GM18517 (cell line): ENCODE results near the gene CHST11.
A peak's percentile ranks its signal among the peaks of the same experiment; 100 is the strongest.

ENCODE experiments used
- ATAC-seq: cut with Tn5 transposase; IDR thresholded peaks from one replicate; pipeline ENCODE4 v1.9.1; 2021; ENCODE audit warnings: mild to moderate bottlenecking, moderate library complexity; ENCODE audit not compliant: unreplicated experiment

The CHST11 gene

GRCh38 chr12:104747955-104748354 is 291.2 kb downstream of the CHST11 start:
- ATAC-seq: no peak

DNA sequence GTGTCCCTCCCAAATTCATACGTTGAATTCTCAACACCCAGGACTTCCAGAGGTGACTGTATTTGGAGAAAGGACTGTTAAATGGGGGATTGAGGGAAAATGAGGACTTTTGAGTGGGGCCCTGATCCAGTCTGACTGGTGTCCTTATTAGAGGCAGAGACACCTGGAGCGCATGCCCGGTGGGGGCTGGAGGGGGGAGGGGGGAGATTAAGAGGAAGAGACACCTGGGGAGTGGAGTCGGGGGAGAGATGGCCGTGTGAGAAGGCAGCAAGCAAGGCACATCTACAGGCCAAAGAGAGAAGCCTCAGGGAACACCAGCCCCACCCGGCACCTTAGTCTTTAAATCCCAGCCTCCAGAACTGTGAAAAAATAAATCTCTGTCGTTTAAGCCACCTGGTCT is 291.6 kb downstream of the CHST11 start:
- ATAC-seq: no peak

- no peak for ATAC-seq
These were observed 292.0 kb downstream of the CHST11 start for GRCh38 chr12:104748790-104749189.

DNA sequence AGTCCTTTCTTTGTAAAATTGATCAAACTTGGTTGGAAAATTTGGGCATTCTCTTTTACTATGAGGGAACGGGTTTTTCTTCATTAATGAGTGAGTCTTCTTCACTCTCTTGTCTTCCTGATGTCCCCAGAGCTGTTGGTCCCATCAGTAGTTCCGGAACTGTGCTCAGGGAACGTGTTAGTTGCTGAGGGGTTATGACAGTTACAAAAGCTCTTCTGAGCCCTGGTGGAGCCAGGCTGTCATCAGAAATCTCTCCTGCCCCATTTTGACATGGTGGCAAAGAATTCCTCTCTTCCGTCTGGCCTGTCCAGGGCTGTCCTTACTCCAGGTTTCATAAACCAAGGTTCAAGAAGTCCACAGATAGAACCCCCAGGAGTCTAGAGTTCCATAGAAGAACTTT is 292.8 kb downstream of the CHST11 start:
- ATAC-seq: no peak

DNA sequence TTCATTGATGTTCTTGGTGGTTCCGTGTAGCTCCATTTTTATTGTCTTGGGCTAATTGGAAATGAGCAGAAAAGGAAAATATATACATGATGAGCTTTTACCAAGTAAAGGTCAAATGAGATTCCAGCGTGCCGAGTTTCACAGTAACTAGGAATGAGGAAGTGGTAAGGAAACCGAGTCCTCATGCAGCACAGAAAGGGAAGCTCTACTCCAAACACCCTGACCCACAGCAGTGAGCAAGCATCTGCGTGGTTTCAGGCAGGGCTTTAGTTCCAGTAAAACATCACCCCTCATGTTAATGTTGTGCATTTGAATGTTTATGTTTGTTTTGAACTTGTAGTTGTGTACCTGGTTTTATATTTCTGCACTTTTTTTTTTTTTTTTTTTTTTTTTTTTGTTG is 293.3 kb downstream of the CHST11 start:
- peak; percentile 51 for ATAC-seq

- peak; percentile 11 for ATAC-seq
These were observed 294.4 kb downstream of the CHST11 start for GRCh38 chr12:104751120-104751519.

- peak; percentile 86 for ATAC-seq
These were observed 294.8 kb downstream of the CHST11 start for GRCh38 chr12:104751594-104751993.

DNA sequence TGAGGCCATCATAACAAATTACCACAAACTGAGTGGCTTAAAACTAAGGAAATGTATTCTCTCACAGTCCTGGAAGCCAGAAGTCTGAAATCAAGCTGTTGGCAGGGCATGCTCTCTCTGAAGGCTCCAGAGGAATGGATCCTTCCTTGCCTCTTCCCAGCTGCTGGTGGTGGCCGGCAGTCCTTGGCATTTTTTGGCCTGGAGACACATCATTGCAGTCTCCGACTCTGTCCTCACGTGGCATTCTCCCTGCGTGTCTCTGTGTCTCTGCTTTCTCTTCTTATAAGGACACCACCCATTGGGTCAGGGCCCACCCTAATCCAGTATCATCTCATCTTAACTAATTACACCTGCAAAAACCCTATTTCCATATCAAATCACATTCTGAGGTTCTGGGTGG is 295.3 kb downstream of the CHST11 start:
- ATAC-seq: no peak

DNA sequence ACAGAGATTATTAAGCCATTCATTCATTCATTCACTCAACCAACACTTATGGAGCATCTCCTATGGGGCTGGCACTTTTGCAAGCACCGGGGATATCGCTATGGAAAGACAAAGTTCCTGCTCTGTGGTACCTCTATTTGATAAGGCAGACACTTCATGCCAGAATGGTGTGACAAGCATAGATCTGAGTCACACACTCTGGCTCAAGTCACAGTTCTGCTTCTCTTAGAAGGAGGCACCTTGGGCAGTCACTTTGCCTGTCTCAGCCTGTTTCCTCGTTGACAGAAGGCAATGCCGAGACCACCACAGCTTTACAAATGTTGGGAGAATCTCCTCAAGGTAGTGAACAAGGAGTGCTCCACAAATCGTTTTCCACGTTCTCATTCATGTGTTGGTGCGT is 296.1 kb downstream of the CHST11 start:
- ATAC-seq: no peak

DNA sequence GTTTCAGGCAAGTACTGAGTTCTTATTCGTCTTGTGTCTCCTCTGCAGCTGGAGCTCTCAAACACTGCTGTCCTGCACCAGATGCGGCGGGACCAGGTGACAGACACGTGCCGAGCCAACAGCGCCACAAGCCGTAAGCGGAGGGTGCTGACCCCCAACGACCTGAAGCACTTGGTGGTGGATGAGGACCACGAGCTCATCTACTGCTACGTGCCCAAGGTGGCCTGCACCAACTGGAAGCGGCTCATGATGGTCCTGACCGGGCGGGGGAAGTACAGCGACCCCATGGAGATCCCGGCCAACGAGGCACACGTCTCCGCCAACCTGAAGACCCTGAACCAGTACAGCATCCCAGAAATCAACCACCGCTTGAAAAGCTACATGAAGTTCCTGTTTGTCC is 300.2 kb downstream of the CHST11 start:
- ATAC-seq: no peak

GRCh38 chr12:104758771-104759170 is 302.0 kb downstream of the CHST11 start:
- ATAC-seq: no peak

- no peak for ATAC-seq
These were observed 304.3 kb downstream of the CHST11 start for GRCh38 chr12:104761091-104761490.

- ATAC-seq: no peak
These were observed 304.9 kb downstream of the CHST11 start for GRCh38 chr12:104761611-104762010.

GRCh38 chr12:104763168-104763805 is 306.5 kb downstream of the CHST11 start:
- no peak for ATAC-seq

- no peak for ATAC-seq
These were observed 307.7 kb downstream of the CHST11 start for GRCh38 chr12:104764225-104765091.

DNA sequence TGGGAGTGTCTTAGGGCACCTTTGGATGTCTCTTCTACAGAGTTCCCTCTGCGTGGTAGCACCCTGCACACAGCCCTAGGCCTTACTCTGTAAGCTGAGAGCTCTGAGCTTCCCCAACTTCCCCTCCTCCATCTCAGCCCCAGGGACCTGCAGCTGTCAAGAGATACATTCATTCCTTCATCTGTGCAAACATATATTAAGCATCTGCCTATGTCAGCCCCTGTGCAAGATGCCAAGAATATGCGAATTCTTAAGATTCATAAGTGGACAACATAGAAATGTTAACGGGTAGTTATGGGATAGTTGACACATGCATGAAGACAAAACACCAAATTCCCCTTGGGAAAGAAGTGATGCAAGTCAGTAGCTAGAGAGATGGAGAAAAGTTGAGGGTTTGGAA is 310.5 kb downstream of the CHST11 start:
- no peak for ATAC-seq

DNA sequence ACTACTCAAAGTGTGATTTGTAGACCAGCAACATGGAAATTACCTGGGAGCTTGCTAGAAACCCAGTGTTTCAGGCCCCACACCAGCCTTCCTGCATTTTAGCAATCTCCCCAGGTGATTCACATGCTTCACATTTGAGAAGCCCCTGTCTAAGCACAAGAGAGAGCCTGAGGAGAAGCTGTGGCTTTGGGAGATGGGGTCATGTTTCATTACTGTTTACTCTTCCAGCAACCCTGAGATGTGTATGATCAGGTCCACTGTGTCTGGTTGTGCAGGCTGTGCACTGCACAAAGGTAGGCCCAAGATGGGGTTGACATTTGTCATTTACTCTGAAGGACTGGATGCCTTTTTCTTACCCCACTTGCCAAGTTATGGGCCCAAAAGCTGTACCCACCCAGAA is 311.3 kb downstream of the CHST11 start:
- no peak for ATAC-seq

DNA sequence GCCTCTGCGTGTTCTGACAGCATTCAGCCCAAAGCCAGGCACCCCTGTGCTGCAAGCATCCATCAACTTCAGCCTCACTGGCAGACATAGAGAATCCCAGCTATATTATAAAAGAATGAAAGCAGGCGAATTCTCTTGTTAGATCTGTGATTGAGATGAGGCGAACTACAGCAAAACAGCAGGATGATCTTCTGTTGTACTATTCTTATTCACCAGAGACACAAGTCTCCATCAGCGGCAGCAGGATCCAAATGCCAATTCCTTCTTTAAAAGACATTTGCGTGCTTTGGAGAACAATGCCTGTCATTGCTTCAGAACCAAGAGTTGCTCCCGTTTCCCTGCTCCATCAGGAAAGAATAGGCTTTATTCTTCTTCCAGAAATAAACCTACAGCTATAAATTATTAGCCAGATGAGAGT is 312.4 kb downstream of the CHST11 start:
- ATAC-seq: no peak

GRCh38 chr12:104772336-104772735 is 315.6 kb downstream of the CHST11 start:
- no peak for ATAC-seq

- no peak for ATAC-seq
These were observed 319.0 kb downstream of the CHST11 start for GRCh38 chr12:104775731-104776231.

- no peak for ATAC-seq
These were observed 322.4 kb downstream of the CHST11 start for GRCh38 chr12:104779134-104779533.

DNA sequence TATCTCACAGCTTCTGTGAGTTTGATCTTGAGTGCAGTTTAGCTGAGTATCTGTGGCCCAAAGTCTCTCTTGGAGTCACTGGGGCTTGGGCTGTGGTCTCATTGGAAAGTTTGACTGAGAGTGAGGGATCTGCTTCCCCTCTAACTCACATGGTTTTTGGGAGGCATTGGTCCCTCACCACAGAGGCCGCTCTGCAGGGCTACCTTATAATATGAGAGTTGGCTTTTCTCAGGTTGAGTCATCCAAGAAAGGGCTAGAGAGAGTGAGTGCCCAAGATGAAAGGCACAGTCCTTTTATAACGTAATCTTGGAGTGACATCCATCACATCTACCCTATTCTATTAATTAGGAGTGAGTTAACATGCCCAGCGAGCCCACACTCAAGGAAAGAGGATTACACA is 325.5 kb downstream of the CHST11 start:
- ATAC-seq: no peak
